Renal pelvis (tissue), 4 donors: Measurements from ENCODE around the gene FBXO28. TPM values are rescaled to one million over a fixed set of nuclear protein-coding genes. Genes with fewer than 3 reads are reported as not detected.

Source experiments
- DNase-seq: peaks from one replicate; pipeline ENCODE4 v3.0.0-alpha.2; 2013
- polyA plus RNA-seq, 3 donors: library from polyadenylated mRNA; unstranded; fragments of 120-200 nt; gene quantifications; one replicate each; pipeline ENCODE4 v1.2.1, GENCODE V29; 2013; ENCODE audit not compliant: insufficient read length in 3 of 3

FBXO28 gene
- polyA plus RNA-seq, 3 donors: 29.3 to 33.7 (median 33.4) TPM

GRCh38 chr1:224138198-224138597 is 24.3 kb downstream of the FBXO28 start:
- no peak for DNase-seq

DNA sequence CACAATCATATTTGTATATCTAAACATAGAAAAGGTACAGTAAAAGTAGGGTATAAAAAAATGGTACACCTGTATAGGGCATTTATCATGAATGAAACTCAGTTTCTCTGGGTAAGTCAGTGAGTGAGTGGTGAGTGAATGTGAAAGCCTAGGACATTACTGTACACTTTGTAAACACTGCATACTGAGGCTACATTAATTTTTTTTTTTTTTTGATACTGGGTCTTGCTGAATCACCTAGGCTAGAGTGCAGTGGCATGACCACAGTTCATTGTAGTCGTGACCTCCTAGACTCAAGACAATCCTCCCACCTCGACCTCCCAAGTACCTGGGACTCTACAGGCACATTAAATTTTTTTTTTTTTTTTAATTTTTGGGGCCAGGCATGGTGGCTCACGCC is 27.8 kb downstream of the FBXO28 start:
- no peak for DNase-seq

GRCh38 chr1:224149709-224150108 is 35.8 kb downstream of the FBXO28 start:
- DNase-seq: no peak

DNA sequence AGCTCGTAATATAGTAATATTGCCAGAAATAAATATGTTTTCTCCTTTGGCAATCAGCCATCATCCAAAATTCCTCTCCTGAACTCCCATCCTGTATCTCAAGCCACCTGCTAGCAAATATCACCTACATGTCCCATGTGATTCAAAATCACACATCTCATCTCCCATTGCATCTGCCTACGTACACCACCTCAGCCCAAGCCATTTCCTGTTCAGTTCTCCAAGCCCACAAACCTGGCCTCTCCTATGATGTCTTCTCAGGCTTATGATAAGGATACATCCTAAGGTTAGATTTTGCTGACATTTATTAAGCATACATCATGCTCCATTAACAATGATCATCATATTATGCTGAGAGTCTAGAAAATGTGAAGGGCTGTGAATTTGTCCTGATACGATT is 37.2 kb downstream of the FBXO28 start:
- DNase-seq: no peak

GRCh38 chr1:224157316-224157715 is 43.4 kb downstream of the FBXO28 start:
- no peak for DNase-seq

DNA sequence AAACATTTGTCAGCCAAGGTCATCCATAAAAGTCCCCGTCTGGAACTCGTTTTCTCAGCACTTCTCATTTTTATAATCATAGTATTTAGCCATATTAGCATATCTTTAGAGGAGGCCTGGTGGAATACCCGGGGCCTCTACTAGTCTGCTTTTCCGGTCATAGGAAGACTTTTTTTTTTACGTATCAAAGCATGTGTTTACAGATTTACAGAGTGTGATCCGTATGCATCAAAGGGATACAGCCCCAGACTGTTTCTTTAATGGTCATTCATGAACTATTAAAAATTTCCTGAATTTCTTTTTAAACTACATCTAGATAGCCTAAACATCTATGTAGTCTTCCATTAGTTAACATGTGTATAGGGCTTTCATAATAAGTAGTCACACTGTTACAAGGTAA is 45.6 kb downstream of the FBXO28 start:
- DNase-seq: no peak

- no peak for DNase-seq
Measured at GRCh38 chr1:224160171-224160682, 46.3 kb downstream of the FBXO28 start.

- DNase-seq: no peak
Measured at GRCh38 chr1:224162768-224163167, 48.9 kb downstream of the FBXO28 start.

GRCh38 chr1:224163311-224163710 is 49.4 kb downstream of the FBXO28 start:
- no peak for DNase-seq

- DNase-seq: no peak
Measured at GRCh38 chr1:224168859-224169380, 55.0 kb downstream of the FBXO28 start.

DNA sequence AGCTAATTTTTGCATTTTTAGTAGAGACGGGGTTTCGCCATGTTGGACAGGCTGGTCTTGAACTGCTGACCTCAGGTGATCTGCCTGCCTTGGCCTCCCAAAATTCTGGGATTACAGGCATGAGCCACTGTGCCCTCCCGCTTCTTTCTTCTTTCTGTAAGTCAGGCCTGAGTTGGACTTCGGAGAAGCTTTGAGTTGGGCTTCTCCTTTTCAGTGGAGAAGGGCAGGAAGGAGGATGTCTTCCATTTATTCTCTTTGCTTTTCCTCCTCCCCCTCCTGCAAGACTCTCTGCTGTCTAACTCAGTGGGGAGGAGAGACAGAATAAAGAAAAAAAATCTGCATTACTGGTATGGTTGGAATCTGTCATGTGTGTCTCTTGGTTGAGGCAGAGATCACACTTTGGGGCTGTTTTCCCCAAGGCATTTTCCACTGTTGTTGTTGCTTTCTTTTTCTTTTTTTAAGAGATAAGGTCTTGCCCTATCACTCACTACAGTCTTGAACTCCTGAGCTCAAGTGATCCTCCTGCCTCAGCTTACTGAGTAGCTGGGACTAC is 55.9 kb downstream of the FBXO28 start:
- no peak for DNase-seq

- no peak for DNase-seq
Measured at GRCh38 chr1:224170343-224170742, 56.4 kb downstream of the FBXO28 start.

GRCh38 chr1:224170748-224171478 is 57.0 kb downstream of the FBXO28 start:
- DNase-seq: no peak

DNA sequence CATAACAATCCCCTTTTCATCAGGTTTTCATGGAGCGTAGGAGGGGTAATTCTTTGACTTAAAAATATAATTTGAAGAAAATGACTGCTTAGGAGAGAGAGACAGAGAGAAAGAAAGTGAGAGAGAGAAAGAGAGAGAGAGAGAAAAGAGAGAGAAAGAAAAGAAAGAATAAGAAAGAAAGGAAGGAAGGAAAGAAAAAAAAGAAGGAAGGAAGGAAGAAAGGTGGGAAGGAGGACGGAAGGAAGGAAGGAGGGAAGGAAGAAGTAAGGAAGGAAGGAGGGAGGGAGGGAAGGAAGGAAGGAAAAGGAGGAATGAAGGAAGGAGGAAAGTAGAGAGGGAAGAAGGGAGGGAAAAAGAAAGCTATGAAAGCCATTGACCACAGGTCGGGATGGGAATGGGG is 58.3 kb downstream of the FBXO28 start:
- no peak for DNase-seq

DNA sequence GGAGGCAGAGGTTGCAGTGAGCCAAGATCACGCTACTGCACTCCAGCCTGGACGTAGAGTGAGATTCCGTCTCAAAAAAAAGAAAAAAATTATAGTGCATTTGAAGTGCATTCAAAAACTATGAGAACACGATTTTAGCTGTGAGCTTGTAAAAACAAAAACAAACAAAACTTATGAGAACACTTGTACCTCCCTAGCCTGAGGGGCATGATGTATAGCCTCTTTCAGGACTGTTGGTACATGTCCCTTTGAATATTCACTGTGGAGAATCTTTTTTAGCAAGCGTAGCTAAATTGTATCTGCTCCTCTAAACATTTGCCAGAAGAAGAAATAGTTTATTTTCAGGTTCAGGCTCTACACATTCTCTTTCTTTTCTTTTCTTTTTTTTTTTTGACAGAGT is 59.6 kb downstream of the FBXO28 start:
- no peak for DNase-seq

- peak; percentile 48 for DNase-seq
Measured at GRCh38 chr1:224175617-224176016, 61.7 kb downstream of the FBXO28 start.

GRCh38 chr1:224177356-224177999 is 63.6 kb downstream of the FBXO28 start:
- no peak for DNase-seq

GRCh38 chr1:224178894-224179293 is 65.0 kb downstream of the FBXO28 start:
- DNase-seq: no peak

DNA sequence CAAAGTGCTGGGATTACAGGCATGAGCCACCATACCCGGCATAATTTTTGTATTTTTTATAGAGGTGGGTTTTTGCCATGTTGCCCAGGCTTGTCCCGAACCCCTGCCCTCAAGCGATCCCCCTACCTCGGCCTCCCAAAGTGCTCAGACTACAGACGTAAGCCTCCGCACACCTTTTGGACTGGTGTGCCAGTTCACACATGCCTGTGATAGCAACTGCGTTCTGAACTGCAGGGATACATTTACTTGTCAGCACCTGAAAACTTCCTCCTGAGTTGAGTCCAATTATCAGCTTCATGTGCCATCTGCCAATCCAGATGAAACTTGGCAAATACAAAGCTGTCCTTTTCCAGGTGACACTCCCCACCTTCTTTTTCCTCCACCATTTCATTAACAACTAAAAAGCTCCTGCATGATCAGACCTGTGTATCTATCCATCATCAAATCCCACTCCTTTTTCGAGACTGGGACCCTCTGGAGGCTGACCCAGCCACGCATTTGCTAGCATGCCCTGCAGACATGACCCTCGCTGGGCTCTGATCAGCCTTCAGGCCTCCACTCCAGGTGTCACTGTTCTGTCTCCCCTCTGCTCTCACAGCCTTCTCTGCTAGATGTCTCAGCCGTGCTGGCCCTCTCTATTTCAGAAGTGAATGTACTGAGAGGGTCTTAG is 67.0 kb downstream of the FBXO28 start:
- DNase-seq: no peak

DNA sequence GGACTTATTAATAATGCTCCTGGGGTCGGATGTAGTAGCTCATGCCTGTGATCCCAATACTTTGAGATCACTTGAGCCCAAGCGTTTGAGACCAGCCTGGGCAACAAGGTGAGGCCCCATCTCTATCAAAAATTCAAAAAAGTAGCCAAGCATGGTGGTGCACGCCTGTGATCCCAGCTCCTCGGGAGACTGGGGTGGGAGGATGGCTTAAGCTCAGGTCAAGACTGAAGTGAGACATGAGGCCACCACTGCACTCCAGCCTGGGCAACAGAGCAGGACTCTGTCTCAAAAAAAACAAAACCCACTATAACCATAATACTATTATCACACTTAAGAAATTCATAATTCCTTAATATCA is 67.5 kb downstream of the FBXO28 start:
- DNase-seq: no peak

- no peak for DNase-seq
Measured at GRCh38 chr1:224182057-224182865, 68.3 kb downstream of the FBXO28 start.
